HFFc6 (cell line): ENCODE measurements around the gene PCYT2. TPM values are rescaled to one million over a fixed set of nuclear protein-coding genes. Genes with fewer than 3 reads are reported as not detected.
A peak's percentile ranks its signal among the peaks of the same experiment; 100 is the strongest.

ENCODE experiments used
- DNase-seq: peaks from one replicate; pipeline ENCODE4 v3.0.0-alpha.2; 2018
- H3K27ac Mint-ChIP-seq: 2 replicates; pipeline ENCODE4 v1.8.0; 2020; ENCODE audit warnings: mild to moderate bottlenecking, mixed read lengths
- H3K27me3 Mint-ChIP-seq: 2 replicates; pipeline ENCODE4 v1.8.0; 2021; ENCODE audit warnings: mild to moderate bottlenecking, moderate library complexity, mixed read lengths; ENCODE audit not compliant: insufficient read depth
- H3K36me3 Mint-ChIP-seq: 2 replicates; pipeline ENCODE4 v1.8.0; 2021; ENCODE audit warnings: low read depth, mixed read lengths
- H3K4me1 Mint-ChIP-seq: 2 replicates; pipeline ENCODE4 v1.8.0; 2020; ENCODE audit warnings: low read depth, mixed read lengths
- H3K4me3 Mint-ChIP-seq: 2 replicates; pipeline ENCODE4 v1.8.0; 2020; ENCODE audit warnings: mild to moderate bottlenecking, moderate library complexity, mixed read lengths
- H3K9me3 Mint-ChIP-seq: 2 replicates; pipeline ENCODE4 v1.8.0; 2020; ENCODE audit warnings: mild to moderate bottlenecking, mixed read lengths
- total RNA-seq, 6 experiments: library from RNA; stranded (reverse); fragmentation: NEBNext Ultra II Directional; extraction: Animal tissue kit (Norgen Biotek cat#: 25700); gene quantifications; 2 replicates in 1 of 6; 3 replicates in 5 of 6; pipeline ENCODE4 v1.2.3, GENCODE V29; 2021
- TF ChIP-seq, protein P1 (sequence below): fragments of 200-600 bp; sonication (generic); IDR thresholded peaks from 2 replicates; pipeline ENCODE4 v1.5.0; 2021; ENCODE audit warnings: antibody characterized with exemption, mild to moderate bottlenecking

The PCYT2 gene
- total RNA-seq, 6 experiments from 2014 or later, result 33.2 to 45.8 (median 35.8) TPM

DNA sequence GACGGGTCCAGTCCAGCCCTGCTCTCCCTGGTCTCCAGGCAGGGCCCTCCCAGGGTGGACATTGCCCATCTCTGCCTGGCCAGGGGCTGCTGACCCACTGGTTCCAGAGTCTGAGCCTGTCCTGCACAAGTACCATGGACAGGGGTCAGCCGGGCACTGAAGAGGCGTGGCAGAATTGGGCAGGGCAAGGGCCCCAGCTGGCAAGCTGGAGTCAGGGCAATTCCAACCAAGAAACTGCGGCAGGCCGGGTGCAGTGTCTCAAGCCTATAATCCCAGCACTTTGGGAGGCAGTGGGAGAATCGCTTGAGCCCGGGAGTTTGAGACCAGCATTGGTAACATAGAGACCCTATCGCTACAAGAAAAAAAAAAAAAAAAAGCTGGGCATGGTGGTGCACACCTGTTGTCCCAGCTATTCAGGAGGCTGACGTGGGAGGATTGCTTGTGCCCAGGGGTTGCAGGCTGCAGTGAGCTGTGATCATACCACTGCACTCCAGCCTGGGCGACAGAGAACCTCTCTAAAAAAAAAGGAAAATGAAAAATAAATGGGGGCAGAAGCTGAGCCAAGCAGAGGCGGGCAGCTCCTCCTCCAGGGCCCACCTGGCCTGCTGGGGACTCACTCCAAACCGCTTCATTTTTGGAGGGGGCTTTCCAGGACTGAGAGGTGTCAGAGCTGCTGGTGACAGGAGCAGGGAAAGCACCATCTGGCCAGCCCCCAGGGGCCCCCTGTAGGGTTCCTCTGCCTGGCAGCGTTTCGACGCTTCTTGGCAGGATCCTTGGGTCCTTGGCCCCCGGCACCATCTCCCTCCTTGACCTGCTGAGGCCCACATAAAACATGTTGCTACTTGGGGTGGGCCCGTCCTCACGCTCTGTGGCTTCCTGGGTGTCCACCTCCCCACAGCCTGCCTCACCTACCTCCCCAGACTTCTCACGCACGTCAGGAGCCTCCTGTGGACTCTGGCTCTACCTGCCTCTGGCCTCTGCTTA lies 19.2 kb upstream of the PCYT2 start:
- Mint-ChIP-seq H3K4me3 (no peak overlapping the region), H3K36me3 (no peaks in the 10 kb centered on the region)
- no peak for DNase-seq

DNA sequence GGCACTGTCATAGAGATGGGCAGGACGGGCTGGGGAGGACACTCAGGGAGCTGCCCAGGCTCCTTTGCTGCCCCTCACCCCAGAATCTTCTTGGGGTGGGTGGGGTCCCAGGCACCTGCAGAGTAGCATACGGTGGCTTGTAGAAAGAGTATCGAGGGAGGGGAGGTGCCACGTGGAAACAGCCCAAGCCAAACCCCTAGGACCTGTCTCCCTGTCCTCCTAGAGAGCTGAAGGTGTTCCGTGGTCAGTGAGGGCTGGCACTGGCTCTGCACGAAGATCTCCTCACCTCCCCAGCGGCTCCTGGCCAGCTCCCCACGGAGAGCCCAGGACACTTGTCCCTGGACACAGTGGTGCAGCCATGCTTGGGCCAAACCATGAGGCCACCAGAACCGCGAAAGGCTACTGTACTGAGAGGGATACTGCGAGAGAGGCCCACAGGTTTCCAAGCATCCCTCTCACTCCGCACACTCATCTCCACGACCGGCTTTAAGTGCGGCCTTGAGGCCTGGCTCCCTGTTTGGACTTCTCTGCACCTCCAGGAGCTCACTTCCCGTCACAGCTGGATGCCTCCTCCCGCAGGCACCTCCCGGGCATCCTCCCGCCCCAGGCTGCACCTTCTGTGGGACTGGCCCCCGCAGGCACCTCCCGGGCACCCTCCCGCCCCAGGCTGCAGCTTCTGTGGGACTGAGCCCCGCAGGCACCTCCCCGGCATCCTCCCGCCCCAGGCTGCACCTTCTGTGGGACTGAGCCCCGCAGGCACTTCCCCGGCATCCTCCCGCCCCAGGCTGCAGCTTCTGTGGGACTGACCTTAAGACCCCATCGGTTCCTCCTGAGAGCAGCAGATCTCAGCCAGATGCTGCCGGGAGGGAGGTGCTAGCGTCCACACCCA lies 18.3 kb upstream of the PCYT2 start:
- Mint-ChIP-seq H3K27me3 (no peaks in the 10 kb centered on the region; the same call in none of the 2 replicates), H3K4me3 (peak overlapping the region; percentile 59; the same call in 1 of the 2 replicates), H3K4me1 (peaks cover 12% of the 10 kb centered on the region), H3K27ac (no peak overlapping the region), H3K9me3 (no peaks in the 10 kb centered on the region), H3K36me3 (no peaks in the 10 kb centered on the region)
- TF ChIP-seq, protein P1, sequence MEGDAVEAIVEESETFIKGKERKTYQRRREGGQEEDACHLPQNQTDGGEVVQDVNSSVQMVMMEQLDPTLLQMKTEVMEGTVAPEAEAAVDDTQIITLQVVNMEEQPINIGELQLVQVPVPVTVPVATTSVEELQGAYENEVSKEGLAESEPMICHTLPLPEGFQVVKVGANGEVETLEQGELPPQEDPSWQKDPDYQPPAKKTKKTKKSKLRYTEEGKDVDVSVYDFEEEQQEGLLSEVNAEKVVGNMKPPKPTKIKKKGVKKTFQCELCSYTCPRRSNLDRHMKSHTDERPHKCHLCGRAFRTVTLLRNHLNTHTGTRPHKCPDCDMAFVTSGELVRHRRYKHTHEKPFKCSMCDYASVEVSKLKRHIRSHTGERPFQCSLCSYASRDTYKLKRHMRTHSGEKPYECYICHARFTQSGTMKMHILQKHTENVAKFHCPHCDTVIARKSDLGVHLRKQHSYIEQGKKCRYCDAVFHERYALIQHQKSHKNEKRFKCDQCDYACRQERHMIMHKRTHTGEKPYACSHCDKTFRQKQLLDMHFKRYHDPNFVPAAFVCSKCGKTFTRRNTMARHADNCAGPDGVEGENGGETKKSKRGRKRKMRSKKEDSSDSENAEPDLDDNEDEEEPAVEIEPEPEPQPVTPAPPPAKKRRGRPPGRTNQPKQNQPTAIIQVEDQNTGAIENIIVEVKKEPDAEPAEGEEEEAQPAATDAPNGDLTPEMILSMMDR, result no peak
- DNase-seq, result no peak

More for the DNA sequence above, 19.2 kb upstream of the PCYT2 start:
- TF ChIP-seq, protein P1, result no peak
- Mint-ChIP-seq H3K4me1 (peaks cover 12% of the 10 kb centered on the region), H3K27ac (no peak overlapping the region), H3K9me3 (no peaks in the 10 kb centered on the region), H3K27me3 (no peaks in the 10 kb centered on the region; the same call in none of the 2 replicates)

DNA sequence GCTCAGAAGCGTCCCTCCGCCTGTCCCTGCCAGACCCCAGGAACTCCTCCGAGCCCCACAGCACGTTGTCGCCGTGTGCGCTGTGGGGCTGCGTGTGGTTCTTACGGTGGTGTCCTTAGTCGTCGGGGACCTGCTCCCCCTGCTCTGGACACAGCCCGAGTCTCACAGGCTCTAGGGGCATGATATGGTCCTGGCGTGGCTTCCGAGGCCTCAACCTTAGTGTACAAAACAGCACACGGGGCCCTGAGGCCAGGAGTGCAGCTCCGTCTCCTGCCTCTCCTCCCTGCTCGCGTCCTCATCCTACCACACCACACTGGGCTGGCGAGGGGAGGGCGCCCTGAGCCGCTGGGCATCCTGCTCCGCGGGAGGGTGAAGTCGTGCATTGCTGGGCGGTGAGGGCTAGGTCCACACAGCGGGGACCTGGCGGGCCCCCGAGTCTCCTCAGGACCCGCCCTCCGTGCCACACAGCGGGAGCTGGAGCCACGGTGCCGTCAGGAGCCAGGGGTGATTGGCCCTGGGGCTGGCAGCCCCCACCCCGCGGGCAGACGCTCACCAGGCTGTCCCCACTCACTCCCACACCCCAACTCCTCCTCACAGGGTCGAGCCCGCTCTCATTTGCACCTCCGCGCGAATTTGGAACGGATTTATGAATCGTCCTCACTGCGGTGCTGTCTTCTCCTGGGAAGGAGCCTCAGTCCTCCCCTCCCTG lies 17.5 kb upstream of the PCYT2 start:
- Mint-ChIP-seq H3K9me3 (no peaks in the 10 kb centered on the region), H3K27me3 (no peaks in the 10 kb centered on the region; the same call in none of the 2 replicates), H3K4me1 (peaks cover 17% of the 10 kb centered on the region), H3K36me3 (no peaks in the 10 kb centered on the region), H3K4me3 (peak overlapping the region; percentile 71), H3K27ac (no peak overlapping the region)
- no peak for DNase-seq
- TF ChIP-seq, protein P1, result no peak

DNA sequence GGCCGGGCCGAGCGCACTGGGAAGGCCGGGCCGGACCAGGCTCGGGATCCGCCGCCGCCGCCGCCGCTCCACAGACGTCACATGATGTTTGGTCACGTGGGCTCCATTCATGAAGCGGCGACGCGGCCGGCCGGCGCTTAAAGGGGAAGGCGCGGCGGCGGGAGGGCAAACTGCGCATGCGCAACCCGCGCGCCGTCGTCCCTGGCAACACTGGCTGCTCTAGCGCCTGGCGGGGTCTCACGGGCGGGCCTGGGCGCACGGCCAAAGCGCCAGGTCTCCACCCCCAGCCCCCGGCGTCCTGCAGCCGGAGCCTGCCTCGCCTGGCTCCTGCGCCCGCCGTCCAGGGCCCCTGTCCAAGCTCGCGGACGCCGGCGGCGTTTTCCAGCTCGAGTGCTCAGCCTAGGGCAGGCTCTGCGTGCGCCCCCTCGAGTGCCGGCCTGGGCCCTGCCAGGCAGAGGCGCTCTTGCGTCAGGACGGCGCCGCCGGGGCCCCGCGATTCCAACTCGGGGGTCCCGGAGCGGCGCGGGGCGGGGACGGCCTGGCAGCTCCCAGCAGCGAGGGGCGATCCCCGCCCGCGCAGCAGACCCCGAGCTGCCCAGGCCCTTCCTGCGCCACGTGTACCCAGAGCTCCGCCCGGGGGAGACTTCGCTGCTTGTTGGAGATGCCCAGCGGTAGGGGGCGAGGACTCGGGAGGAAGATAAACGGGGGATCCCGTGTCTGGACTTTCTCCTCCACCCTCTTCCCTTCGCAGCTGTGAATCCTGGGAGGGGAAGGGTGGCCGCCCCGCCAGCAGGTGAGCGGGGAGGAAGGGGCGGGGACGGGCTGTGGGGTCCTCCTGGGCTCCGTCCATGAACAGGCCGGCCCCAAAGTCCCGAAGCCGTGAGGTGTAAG lies 16.7 kb upstream of the PCYT2 start, which contains the start of gene MAFG:
Gene MAFG (minus strand): TSS at position 83 of the 891 bp plus-strand sequence. CDS start 4,550 bp downstream, outside the sequence.
- no peaks in the 10 kb centered on the region; the same call in none of the 2 replicates for H3K27me3 Mint-ChIP-seq
- TF ChIP-seq, protein P1, result peak; percentile 72
- no peaks in the 10 kb centered on the region for H3K36me3 Mint-ChIP-seq

More for the DNA sequence above, 16.7 kb upstream of the PCYT2 start, which contains the start of gene MAFG:
- Mint-ChIP-seq H3K4me3 (peak within 1 kb of the TSS; percentile 91), H3K4me1 (peaks cover 17% of the 10 kb centered on the region), H3K9me3 (no peaks in the 10 kb centered on the region), H3K27ac (peak within 1 kb of the TSS; percentile 88)
- peak; percentile 84 for DNase-seq
